ENCODE measurements around the gene APPL2. TPM values are rescaled to one million over a fixed set of nuclear protein-coding genes. Genes with fewer than 3 reads are reported as not detected.
"Not testable (repeated sequence)": the region's sequence is repeated elsewhere in the genome, so short reads cannot be mapped to it uniquely, and the experiment has no call there.

APPL2 gene
- total RNA-seq, 1 experiment from 2014 or later: 16.1 TPM

- no peaks in the 10 kb centered on the region for H3K9me3 ChIP-seq (replicated peaks)
- DNase-seq: no peak
- H3K27me3 ChIP-seq: no peaks in the 10 kb centered on the region
- no peak overlapping the region for H3K27ac ChIP-seq
- H3K4me3 ChIP-seq: no peak overlapping the region
- no peaks in the 10 kb centered on the region for H3K4me1 ChIP-seq
- no peaks in the 10 kb centered on the region for H3K36me3 ChIP-seq
These were observed 31.8 kb downstream of the APPL2 start for GRCh38 chr12:105204127-105204526.

GRCh38 chr12:105202202-105202601, 33.8 kb downstream of the APPL2 start:
- no peak overlapping the region for H3K27ac ChIP-seq
- H3K9me3 ChIP-seq (replicated peaks): no peaks in the 10 kb centered on the region
- no peaks in the 10 kb centered on the region for H3K4me1 ChIP-seq
- no peak for DNase-seq
- no peaks in the 10 kb centered on the region for H3K27me3 ChIP-seq
- no peak overlapping the region for H3K4me3 ChIP-seq
- no peaks in the 10 kb centered on the region for H3K36me3 ChIP-seq

GRCh38 chr12:105201299-105201698, 34.7 kb downstream of the APPL2 start:
- Histone ChIP-seq H3K36me3 (no peaks in the 10 kb centered on the region), H3K9me3 (replicated peaks) (no peaks in the 10 kb centered on the region), H3K4me1 (no peaks in the 10 kb centered on the region), H3K27me3 (no peaks in the 10 kb centered on the region), H3K27ac (no peak overlapping the region), H3K4me3 (no peak overlapping the region)
- DNase-seq: no peak

GRCh38 chr12:105200385-105200784, 35.6 kb downstream of the APPL2 start:
- DNase-seq: no peak
- Histone ChIP-seq H3K9me3 (replicated peaks) (no peaks in the 10 kb centered on the region), H3K36me3 (no peaks in the 10 kb centered on the region), H3K27me3 (no peaks in the 10 kb centered on the region), H3K4me3 (no peak overlapping the region), H3K4me1 (no peaks in the 10 kb centered on the region), H3K27ac (no peak overlapping the region)

GRCh38 chr12:105198961-105199360, 37.0 kb downstream of the APPL2 start:
- H3K9me3 ChIP-seq (replicated peaks): no peaks in the 10 kb centered on the region
- H3K27ac ChIP-seq: no peak overlapping the region
- no peak overlapping the region for H3K4me3 ChIP-seq
- no peaks in the 10 kb centered on the region for H3K27me3 ChIP-seq
- H3K4me1 ChIP-seq: no peaks in the 10 kb centered on the region
- H3K36me3 ChIP-seq: no peaks in the 10 kb centered on the region
- DNase-seq: no peak

- Histone ChIP-seq H3K27me3 (no peaks in the 10 kb centered on the region), H3K9me3 (replicated peaks) (no peaks in the 10 kb centered on the region), H3K36me3 (peaks cover 4% of the 10 kb centered on the region; the same call in 1 of the 2 replicates), H3K4me3 (no peak overlapping the region), H3K27ac (no peak overlapping the region), H3K4me1 (no peaks in the 10 kb centered on the region)
- no peak for DNase-seq
These were observed 39.9 kb downstream of the APPL2 start for GRCh38 chr12:105196090-105196489.

- DNase-seq: no peak
- Histone ChIP-seq H3K4me3 (no peak overlapping the region), H3K27me3 (no peaks in the 10 kb centered on the region), H3K9me3 (replicated peaks) (no peaks in the 10 kb centered on the region), H3K4me1 (no peaks in the 10 kb centered on the region), H3K27ac (no peak overlapping the region), H3K36me3 (peaks cover 6% of the 10 kb centered on the region; the same call in 1 of the 2 replicates)
These were observed 41.0 kb downstream of the APPL2 start for GRCh38 chr12:105194947-105195346.

- no peaks in the 10 kb centered on the region for H3K4me1 ChIP-seq
- no peaks in the 10 kb centered on the region for H3K9me3 ChIP-seq (replicated peaks)
- no peak overlapping the region for H3K27ac ChIP-seq
- H3K4me3 ChIP-seq: no peak overlapping the region
- no peaks in the 10 kb centered on the region for H3K27me3 ChIP-seq
- DNase-seq: no peak
- peaks cover 22% of the 10 kb centered on the region for H3K36me3 ChIP-seq
These were observed 43.2 kb downstream of the APPL2 start for GRCh38 chr12:105192624-105193225.

GRCh38 chr12:105190530-105190929, 45.4 kb downstream of the APPL2 start:
- H3K36me3 ChIP-seq: peaks cover 35% of the 10 kb centered on the region
- no peak overlapping the region for H3K4me3 ChIP-seq
- H3K27me3 ChIP-seq: no peaks in the 10 kb centered on the region
- H3K4me1 ChIP-seq: no peaks in the 10 kb centered on the region
- H3K9me3 ChIP-seq (replicated peaks): no peaks in the 10 kb centered on the region
- no peak for DNase-seq
- H3K27ac ChIP-seq: no peak overlapping the region

- no peaks in the 10 kb centered on the region for H3K4me1 ChIP-seq
- H3K27me3 ChIP-seq: no peaks in the 10 kb centered on the region
- DNase-seq: no peak
- H3K4me3 ChIP-seq: no peak overlapping the region
- H3K9me3 ChIP-seq (replicated peaks): no peaks in the 10 kb centered on the region
- H3K36me3 ChIP-seq: peaks cover 41% of the 10 kb centered on the region
- H3K27ac ChIP-seq: no peak overlapping the region
These were observed 46.7 kb downstream of the APPL2 start for GRCh38 chr12:105189293-105189692.

GRCh38 chr12:105183976-105184375, 52.0 kb downstream of the APPL2 start:
- H3K27me3 ChIP-seq; H3K4me3 ChIP-seq; DNase-seq; H3K9me3 ChIP-seq (replicated peaks); H3K4me1 ChIP-seq; H3K27ac ChIP-seq: not testable (repeated sequence)
- peaks cover 32% of the 10 kb centered on the region for H3K36me3 ChIP-seq

GRCh38 chr12:105183406-105183805, 52.6 kb downstream of the APPL2 start:
- peaks cover 30% of the 10 kb centered on the region for H3K36me3 ChIP-seq
- DNase-seq; H3K27me3 ChIP-seq; H3K4me1 ChIP-seq; H3K4me3 ChIP-seq; H3K27ac ChIP-seq; H3K9me3 ChIP-seq (replicated peaks): not testable (repeated sequence)

- not testable (repeated sequence) for DNase-seq; H3K27me3 ChIP-seq; H3K4me3 ChIP-seq; H3K9me3 ChIP-seq (replicated peaks); H3K4me1 ChIP-seq; H3K27ac ChIP-seq; H3K36me3 ChIP-seq
These were observed 56.9 kb downstream of the APPL2 start for GRCh38 chr12:105179114-105179513.

- no peak overlapping the region for H3K27ac ChIP-seq
- peaks cover 4% of the 10 kb centered on the region; the same call in 1 of the 2 replicates for H3K36me3 ChIP-seq
- H3K9me3 ChIP-seq (replicated peaks): peaks cover 4% of the 10 kb centered on the region; the same call in 1 of the 2 replicates
- no peaks in the 10 kb centered on the region for H3K4me1 ChIP-seq
- H3K4me3 ChIP-seq: no peak overlapping the region
- no peaks in the 10 kb centered on the region for H3K27me3 ChIP-seq
- no peak for DNase-seq
These were observed 58.8 kb downstream of the APPL2 start for GRCh38 chr12:105177208-105177607.

- Histone ChIP-seq H3K27me3 (no peaks in the 10 kb centered on the region), H3K9me3 (replicated peaks) (peaks cover 4% of the 10 kb centered on the region; the same call in 1 of the 2 replicates), H3K4me3 (no peak overlapping the region), H3K4me1 (no peaks in the 10 kb centered on the region), H3K27ac (no peak overlapping the region), H3K36me3 (peaks cover 4% of the 10 kb centered on the region; the same call in 1 of the 2 replicates)
- DNase-seq: no peak
These were observed 60.5 kb downstream of the APPL2 start for GRCh38 chr12:105175397-105175990.

Data from SJCRH30 (cell line).